ENCODE results near the gene CDC42EP5.
"Not testable (repeated sequence)": the region's sequence is repeated elsewhere in the genome, so short reads cannot be mapped to it uniquely, and the experiment has no call there.

The CDC42EP5 gene

GRCh38 chr19:54489766-54490165 is 16.7 kb upstream of the CDC42EP5 start:
- no peak for DNase-seq (ENCODE audit: extremely low read depth in 1 of 2, low read depth in 1 of 2)

GRCh38 chr19:54489341-54489740 is 16.2 kb upstream of the CDC42EP5 start:
- DNase-seq (ENCODE audit: extremely low read depth in 1 of 2, low read depth in 1 of 2) = no peak

GRCh38 chr19:54485851-54486250 is 12.8 kb upstream of the CDC42EP5 start:
- no peak for DNase-seq (ENCODE audit: extremely low read depth in 1 of 2, low read depth in 1 of 2)

- no peak for DNase-seq (ENCODE audit: extremely low read depth in 1 of 2, low read depth in 1 of 2)
Measured at GRCh38 chr19:54484451-54484850, 11.4 kb upstream of the CDC42EP5 start.

GRCh38 chr19:54482889-54483288 is 9.8 kb upstream of the CDC42EP5 start:
- no peak for DNase-seq (ENCODE audit: extremely low read depth in 1 of 2, low read depth in 1 of 2)

- no peak for DNase-seq (ENCODE audit: extremely low read depth in 1 of 2, low read depth in 1 of 2)
Measured at GRCh38 chr19:54481326-54481930, 8.3 kb upstream of the CDC42EP5 start.

GRCh38 chr19:54480051-54480450 is 7.0 kb upstream of the CDC42EP5 start:
- DNase-seq (ENCODE audit: extremely low read depth in 1 of 2, low read depth in 1 of 2) = no peak

- DNase-seq (ENCODE audit: extremely low read depth in 1 of 2, low read depth in 1 of 2) = no peak
Measured at GRCh38 chr19:54478677-54479266, 5.7 kb upstream of the CDC42EP5 start.

- DNase-seq (ENCODE audit: extremely low read depth in 1 of 2, low read depth in 1 of 2) = no peak
Measured at GRCh38 chr19:54477650-54478049, 4.6 kb upstream of the CDC42EP5 start.

- DNase-seq (ENCODE audit: extremely low read depth in 1 of 2, low read depth in 1 of 2) = no peak
Measured at GRCh38 chr19:54475706-54476105, 2.6 kb upstream of the CDC42EP5 start.

- no peak for DNase-seq (ENCODE audit: extremely low read depth in 1 of 2, low read depth in 1 of 2)
Measured at GRCh38 chr19:54473892-54474372, 836 bp upstream of the CDC42EP5 start.

- no peak for DNase-seq (ENCODE audit: extremely low read depth in 1 of 2, low read depth in 1 of 2)
Measured at GRCh38 chr19:54470991-54471782, 1.9 kb downstream of the CDC42EP5 start.

GRCh38 chr19:54470276-54470887 is 2.7 kb downstream of the CDC42EP5 start:
- DNase-seq (ENCODE audit: extremely low read depth in 1 of 2, low read depth in 1 of 2) = no peak

- DNase-seq (ENCODE audit: extremely low read depth in 1 of 2, low read depth in 1 of 2) = no peak
Measured at GRCh38 chr19:54469496-54469934, 3.6 kb downstream of the CDC42EP5 start.

GRCh38 chr19:54466110-54466480 is 7.0 kb downstream of the CDC42EP5 start:
- not testable (repeated sequence) for DNase-seq (ENCODE audit: extremely low read depth in 1 of 2, low read depth in 1 of 2)

GRCh38 chr19:54465426-54466109 is 7.5 kb downstream of the CDC42EP5 start:
- DNase-seq (ENCODE audit: extremely low read depth in 1 of 2, low read depth in 1 of 2) = no peak

GRCh38 chr19:54464630-54465425 is 8.3 kb downstream of the CDC42EP5 start:
- DNase-seq (ENCODE audit: extremely low read depth in 1 of 2, low read depth in 1 of 2) = peak in 1 of 2 donors; percentile 51

- DNase-seq (ENCODE audit: extremely low read depth in 1 of 2, low read depth in 1 of 2) = peak; percentile 46 to 59
Measured at GRCh38 chr19:54464044-54464629, 9.0 kb downstream of the CDC42EP5 start.

GRCh38 chr19:54463531-54464043 is 9.5 kb downstream of the CDC42EP5 start, which contains the start of gene LENG9:
TSS of gene LENG9 (minus strand) at chr19:54463778. CDS start at chr19:54463526, 252 bp downstream.
- DNase-seq (ENCODE audit: extremely low read depth in 1 of 2, low read depth in 1 of 2) = peak; percentile 82 to 84
